HG03139 (cell line): ENCODE results near the gene DSTYK.

Source experiments
- ATAC-seq: cut with Tn5 transposase; IDR thresholded peaks from one replicate; pipeline ENCODE4 v1.9.1; 2021; ENCODE audit not compliant: unreplicated experiment

The DSTYK gene

GRCh38 chr1:205225901-205226765 is 14.6 kb upstream of the DSTYK start:
- no peak for ATAC-seq

- ATAC-seq: no peak
These were observed 13.2 kb upstream of the DSTYK start for GRCh38 chr1:205224736-205225135.

GRCh38 chr1:205220421-205220820 is 8.9 kb upstream of the DSTYK start:
- no peak for ATAC-seq

GRCh38 chr1:205217418-205217817 is 5.9 kb upstream of the DSTYK start:
- ATAC-seq: no peak

GRCh38 chr1:205216588-205216987 is 5.1 kb upstream of the DSTYK start:
- no peak for ATAC-seq

GRCh38 chr1:205214756-205215155 is 3.3 kb upstream of the DSTYK start:
- no peak for ATAC-seq

GRCh38 chr1:205211839-205212536 is 486 bp upstream of the DSTYK start:
- no peak for ATAC-seq

- ATAC-seq: peak; percentile 17
These were observed 740 bp downstream of the DSTYK start for GRCh38 chr1:205210756-205211168.

- no peak for ATAC-seq
These were observed 2.7 kb downstream of the DSTYK start for GRCh38 chr1:205208811-205209210.

GRCh38 chr1:205205055-205205454 is 6.4 kb downstream of the DSTYK start:
- no peak for ATAC-seq

GRCh38 chr1:205204552-205204951 is 7.0 kb downstream of the DSTYK start:
- no peak for ATAC-seq

GRCh38 chr1:205199931-205200299 is 11.6 kb downstream of the DSTYK start:
- ATAC-seq: no peak

GRCh38 chr1:205199090-205199930 is 12.2 kb downstream of the DSTYK start:
- ATAC-seq: no peak

- ATAC-seq: no peak
These were observed 19.2 kb downstream of the DSTYK start for GRCh38 chr1:205192287-205192686.

- no peak for ATAC-seq
These were observed 19.9 kb downstream of the DSTYK start for GRCh38 chr1:205191622-205192021.

- ATAC-seq: no peak
These were observed 20.5 kb downstream of the DSTYK start for GRCh38 chr1:205190845-205191577.

GRCh38 chr1:205189131-205189530 is 22.4 kb downstream of the DSTYK start:
- no peak for ATAC-seq

- no peak for ATAC-seq
These were observed 22.9 kb downstream of the DSTYK start for GRCh38 chr1:205188596-205188995.

GRCh38 chr1:205188098-205188497 is 23.4 kb downstream of the DSTYK start:
- no peak for ATAC-seq

- ATAC-seq: no peak
These were observed 24.1 kb downstream of the DSTYK start for GRCh38 chr1:205187420-205187819.

GRCh38 chr1:205186191-205186590 is 25.3 kb downstream of the DSTYK start:
- no peak for ATAC-seq
